H1 (cell line): ENCODE results near the gene GSKIP. TPM values are rescaled to one million over a fixed set of nuclear protein-coding genes. Genes with fewer than 3 reads are reported as not detected.

Source experiments
- CTCF ChIA-PET: fragments of 300-600 bp; sonication (Branson Sonifier 250); formaldehyde crosslinking; loops from one replicate; lab custom pipeline; 2021; ENCODE audit not compliant: partially characterized antibody; lab: Charles Lee
- POLR2A ChIA-PET: fragments of 300-600 bp; sonication (Branson Sonifier 250); formaldehyde crosslinking; loops from one replicate; lab custom pipeline; 2021; ENCODE audit warnings: inconsistent platforms; ENCODE audit not compliant: partially characterized antibody; lab: Charles Lee
- DNase-seq, 2 experiments: peaks; one replicate each; pipeline versions ENCODE4 v3.0.0 to v3.0.0-alpha.2; 2010 to 2022; ENCODE audit warnings: low spot score in 2 of 2, low read depth in 1 of 2, mixed read lengths in 1 of 2
- FAIRE-seq: peaks from 2 replicates; lab custom pipeline; 2011; peaks lifted over from hg19 to GRCh38; lab: Jason Lieb, UNC
- H2AFZ ChIP-seq: 2 replicates; pipeline ENCODE4 v1.8.1; 2012; ENCODE audit warnings: low read length, inconsistent platforms
- H2AK5ac ChIP-seq: 2 replicates; pipeline ENCODE4 v1.6.1; 2013; ENCODE audit warnings: low read depth, low read length
- H2BK120ac ChIP-seq: replicated peaks from 2 replicates; pipeline ENCODE3; 2013; ENCODE audit warnings: low read depth, low read length, inconsistent platforms
- H2BK12ac ChIP-seq: 2 replicates; pipeline ENCODE4 v1.6.1; 2013; ENCODE audit warnings: low read depth, low read length
- H2BK15ac ChIP-seq: 2 replicates; pipeline ENCODE4 v1.6.1; 2013; ENCODE audit warnings: low read length
- H2BK20ac ChIP-seq: 2 replicates; pipeline ENCODE4 v1.6.1; 2013; ENCODE audit warnings: low read length
- H2BK5ac ChIP-seq: 2 replicates; pipeline ENCODE4 v1.6.1; 2013; ENCODE audit warnings: low read depth, low read length
- H3K14ac ChIP-seq: 2 replicates; pipeline ENCODE4 v1.6.1; 2013; ENCODE audit warnings: inconsistent platforms; ENCODE audit not compliant: insufficient read length
- H3K18ac ChIP-seq: 2 replicates; pipeline ENCODE4 v1.6.1; 2013; ENCODE audit warnings: low read length; ENCODE audit errors: extremely low read depth
- H3K23ac ChIP-seq: 2 replicates; pipeline ENCODE4 v1.6.1; 2013; ENCODE audit warnings: inconsistent platforms; ENCODE audit not compliant: insufficient read length
- H3K23me2 ChIP-seq: 2 replicates; pipeline ENCODE4 v1.6.1; 2013; ENCODE audit warnings: low read depth, low read length
- H3K27ac ChIP-seq: 2 replicates; pipeline ENCODE4 v1.6.1; 2011; ENCODE audit warnings: low read depth, low read length, inconsistent platforms
- H3K27me3 ChIP-seq, 4 experiments: replicated peaks in 1 of 4; 1 replicate in 1 of 4; 2 replicates in 3 of 4; pipeline versions ENCODE4 v1.6.1 to v1.8.1; 2011 to 2013; ENCODE audit warnings: low read length in 3 of 4, mild to moderate bottlenecking in 3 of 4, inconsistent platforms in 2 of 4, mixed read lengths in 2 of 4, moderate library complexity in 1 of 4; ENCODE audit not compliant: control insufficient read depth in 3 of 4, insufficient read depth in 3 of 4; ENCODE audit errors: extremely low read depth in 1 of 4
- H3K36me3 ChIP-seq, 4 experiments: 2 replicates each; pipeline versions ENCODE4 v1.6.1 to v1.8.1; 2011 to 2013; ENCODE audit warnings: mild to moderate bottlenecking in 4 of 4, low read length in 3 of 4, moderate library complexity in 2 of 4, control low read depth in 1 of 4, inconsistent platforms in 1 of 4; ENCODE audit not compliant: insufficient read depth in 4 of 4, control insufficient read depth in 2 of 4
- H3K4ac ChIP-seq: replicated peaks from 2 replicates; pipeline ENCODE3; 2013; ENCODE audit warnings: low read length, low read depth, mixed read lengths, inconsistent platforms; ENCODE audit not compliant: insufficient read length
- H3K4me1 ChIP-seq, 4 experiments: replicated peaks in 1 of 4; 1 replicate in 1 of 4; 2 replicates in 3 of 4; pipeline versions ENCODE4 v1.6.1 to v1.8.1; 2011 to 2013; ENCODE audit warnings: low read length in 3 of 4, inconsistent platforms in 2 of 4, mixed read lengths in 1 of 4; ENCODE audit not compliant: insufficient read depth in 4 of 4, control insufficient read depth in 3 of 4
- H3K4me2 ChIP-seq, 2 experiments: 2 replicates each; pipeline versions ENCODE4 v1.6.1 to v1.8.1; 2011 to 2013; ENCODE audit warnings: low read depth in 2 of 2, low read length in 2 of 2, control low read depth in 1 of 2, inconsistent platforms in 1 of 2, mild to moderate bottlenecking in 1 of 2; ENCODE audit not compliant: insufficient read depth in 1 of 2
- H3K4me3 ChIP-seq, 4 experiments: fragments of 200-600, 300-600 bp in 1 of 4; sonication (generic), shearing (Covaris generic), sonication (Bioruptor Twin) in 1 of 4; 2 replicates each; pipeline versions ENCODE4 v1.5.1 to v1.8.1; 2011 to 2016; ENCODE audit warnings: low read length in 4 of 4, low read depth in 3 of 4, control low read depth in 2 of 4, inconsistent platforms in 2 of 4, mild to moderate bottlenecking in 2 of 4, mixed read lengths in 1 of 4, moderate library complexity in 1 of 4; ENCODE audit not compliant: insufficient read depth in 2 of 4; ENCODE audit errors: extremely low read depth in 1 of 4
- H3K56ac ChIP-seq: replicated peaks from 2 replicates; pipeline ENCODE3; 2013; ENCODE audit warnings: low read depth, mild to moderate bottlenecking, mixed read lengths, low read length, inconsistent platforms; ENCODE audit not compliant: insufficient read length
- H3K79me1 ChIP-seq: 2 replicates; pipeline ENCODE4 v1.6.1; 2013; ENCODE audit warnings: low read depth, low read length, control low read depth
- H3K79me2 ChIP-seq, 2 experiments: 2 replicates each; pipeline versions ENCODE4 v1.6.1 to v1.8.1; 2012 to 2013; ENCODE audit warnings: low read length in 2 of 2, mild to moderate bottlenecking in 2 of 2, inconsistent platforms in 1 of 2; ENCODE audit not compliant: insufficient read depth in 2 of 2, control insufficient read depth in 1 of 2
- H3K9ac ChIP-seq, 4 experiments: replicated peaks in 1 of 4; 1 replicate in 1 of 4; 2 replicates in 3 of 4; pipeline versions ENCODE4 v1.6.1 to v1.8.1; 2011 to 2013; ENCODE audit warnings: low read depth in 3 of 4, low read length in 3 of 4, control low read depth in 2 of 4, mild to moderate bottlenecking in 2 of 4, moderate library complexity in 2 of 4, inconsistent platforms in 1 of 4; ENCODE audit errors: extremely low read depth in 1 of 4
- H3K9me3 ChIP-seq, 2 experiments: 2 replicates each; pipeline versions ENCODE4 v1.6.1 to v1.8.1; 2012 to 2013; ENCODE audit warnings: mild to moderate bottlenecking in 2 of 2, moderate library complexity in 2 of 2, control low read depth in 1 of 2, inconsistent platforms in 1 of 2, low read depth in 1 of 2, low read length in 1 of 2, mixed read lengths in 1 of 2; ENCODE audit not compliant: insufficient read depth in 2 of 2
- H4K20me1 ChIP-seq, 2 experiments: replicated peaks in 1 of 2; 2 replicates each; pipeline versions ENCODE3 to v1.8.1; 2011 to 2013; ENCODE audit warnings: inconsistent platforms in 2 of 2, low read length in 2 of 2, mild to moderate bottlenecking in 1 of 2; ENCODE audit not compliant: insufficient read depth in 2 of 2, control insufficient read depth in 1 of 2
- H4K5ac ChIP-seq: 2 replicates; pipeline ENCODE4 v1.6.1; 2013; ENCODE audit warnings: low read length, low read depth, mixed read lengths, inconsistent platforms; ENCODE audit not compliant: insufficient read length
- H4K8ac ChIP-seq: 2 replicates; pipeline ENCODE4 v1.8.0; 2013; ENCODE audit warnings: mild to moderate bottlenecking, moderate library complexity, low read length, inconsistent platforms; ENCODE audit not compliant: insufficient read depth; ENCODE audit errors: extremely low read depth
- H4K91ac ChIP-seq: replicated peaks from 2 replicates; pipeline ENCODE3; 2013; ENCODE audit warnings: low read length, mixed read lengths, inconsistent platforms; ENCODE audit not compliant: insufficient read length
- ASH2L ChIP-seq: fragments of 200-600, 300-600 bp; sonication (generic); IDR thresholded peaks from one replicate; pipeline ENCODE4 v1.7.1; 2017; ENCODE audit warnings: low read length
- EP300 ChIP-seq, 2 experiments: IDR thresholded peaks; 1 replicate in 1 of 2; 2 replicates in 1 of 2; pipeline ENCODE4 v1.6.1; 2011 to 2012; ENCODE audit warnings: low read depth in 2 of 2, low read length in 2 of 2, mild to moderate bottlenecking in 2 of 2, borderline replicate concordance in 1 of 2, inconsistent platforms in 1 of 2, moderate library complexity in 1 of 2
- EZH2 ChIP-seq: fragments of 200-600 bp; sonication (generic); IDR thresholded peaks from 2 replicates; pipeline ENCODE4 v1.7.1; 2012; ENCODE audit warnings: low read depth, mild to moderate bottlenecking, moderate library complexity, low read length, inconsistent platforms; ENCODE audit not compliant: severe bottlenecking
- GABPA ChIP-seq: IDR thresholded peaks from 2 replicates; pipeline ENCODE4 v1.6.1; 2011; ENCODE audit warnings: mild to moderate bottlenecking, low read length, moderate library complexity, borderline replicate concordance; ENCODE audit not compliant: insufficient read depth
- HDAC2 ChIP-seq, 2 experiments: fragments of 300-600 bp in 1 of 2; sonication (generic) in 1 of 2; IDR thresholded peaks; 2 replicates each; pipeline ENCODE4 v1.6.1; 2011 to 2012; ENCODE audit warnings: low read depth in 2 of 2, low read length in 2 of 2, mild to moderate bottlenecking in 2 of 2, moderate library complexity in 2 of 2, borderline replicate concordance in 1 of 2, inconsistent platforms in 1 of 2
- JUN ChIP-seq: IDR thresholded peaks from 2 replicates; pipeline ENCODE4 v1.6.1; 2011; ENCODE audit warnings: low read depth, mild to moderate bottlenecking, improper control_type of control experiment, low read length
- POLR2A ChIP-seq, 2 experiments: IDR thresholded peaks; 1 replicate in 1 of 2; 2 replicates in 1 of 2; pipeline ENCODE4 v1.6.1; 2011; ENCODE audit warnings: low read depth in 2 of 2, low read length in 2 of 2, mild to moderate bottlenecking in 2 of 2; ENCODE audit errors: control extremely low read depth in 1 of 2
- RFX5 ChIP-seq: IDR thresholded peaks from 2 replicates; pipeline ENCODE4 v1.6.1; 2011; ENCODE audit warnings: low read depth, low read length, improper control_type of control experiment, borderline replicate concordance
- RXRA ChIP-seq: IDR thresholded peaks from 2 replicates; pipeline ENCODE4 v1.6.1; 2011; ENCODE audit warnings: low read depth, mild to moderate bottlenecking, low read length, moderate library complexity; ENCODE audit not compliant: insufficient read depth
- SIX5 ChIP-seq: IDR thresholded peaks from 2 replicates; pipeline ENCODE4 v1.6.1; 2011; ENCODE audit warnings: mild to moderate bottlenecking, low read depth, low read length
- TAF1 ChIP-seq: IDR thresholded peaks from 2 replicates; pipeline ENCODE4 v1.6.1; 2011; ENCODE audit warnings: mild to moderate bottlenecking, low read depth, low read length
- ZNF274 ChIP-seq: IDR thresholded peaks from 2 replicates; pipeline ENCODE4 v1.7.0; 2012; ENCODE audit warnings: low read length, borderline replicate concordance; ENCODE audit errors: extremely low read depth
- WGBS, 2 experiments: shearing (Covaris generic) in 1 of 2; methylation state at CpG; one replicate each; pipeline versions ENCODE4 v1.1.6 to v1.1.7; 2013 to 2015; ENCODE audit warnings: low lambda C conversion rate in 2 of 2, mixed read lengths in 2 of 2, inconsistent platforms in 1 of 2, low coverage in 1 of 2, missing lambda C conversion rate in 1 of 2; ENCODE audit not compliant: insufficient replicate concordance in 2 of 2, insufficient coverage in 1 of 2, insufficient read length in 1 of 2; ENCODE audit errors: extremely low coverage in 1 of 2, missing lambda C conversion rate in 1 of 2; 5-methylcytosine and 5-hydroxymethylcytosine counted together
- polyA plus RNA-seq, 7 experiments: library from polyadenylated mRNA; depleted of rRNA in 3 of 7; stranded (reverse) in 5 of 7; unstranded in 2 of 7; fragments of >200 nt in 5 of 7; fragments of 200-250 nt in 2 of 7; gene quantifications; 1 replicate in 5 of 7; 2 replicates in 1 of 7; 4 replicates in 1 of 7; pipeline versions ENCODE4 v1.2.1 to v1.2.3, GENCODE V29; 2011 to 2013; ENCODE audit warnings: missing spikeins in 2 of 7, mixed read lengths in 2 of 7
- total RNA-seq: library from RNA; stranded (reverse); fragmentation: NEBNext Ultra II Directional; extraction: Animal tissue kit (Norgen Biotek cat#: 25700); gene quantifications from 2 replicates; pipeline ENCODE4 v1.2.1, GENCODE V29; 2021
- TF ChIP-seq, protein P1 (sequence below): IDR thresholded peaks from 2 replicates; pipeline ENCODE4 v1.6.1; 2012; ENCODE audit warnings: inconsistent platforms

The GSKIP gene
- total and polyA plus RNA-seq, 2 of the 8 experiments (the other 6 are each of a cell fraction or from before 2014, with no cell fraction given): 20.3 to 37.1 TPM

DNA sequence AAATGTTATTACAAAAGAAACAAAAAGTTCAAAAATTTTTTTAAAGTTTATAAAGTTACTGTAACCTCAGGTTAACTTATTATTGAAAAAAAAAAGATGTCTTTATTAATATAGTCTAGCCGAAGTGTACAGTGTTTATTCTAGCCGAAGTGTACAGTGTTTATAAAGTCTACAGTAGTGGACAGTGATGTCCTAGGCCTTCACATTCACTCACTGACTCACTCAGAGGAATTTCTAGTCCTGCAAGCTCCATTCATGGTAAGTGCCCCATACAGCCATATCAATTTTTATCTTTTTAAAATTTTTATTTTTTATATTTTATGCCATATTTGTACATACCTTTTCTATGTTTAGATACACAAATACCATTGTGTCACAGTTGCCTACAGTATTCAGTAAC lies 10.6 kb upstream of the GSKIP start:
- DNase-seq (no peak), FAIRE-seq (no peak)
- Histone ChIP-seq H3K4me1 (peaks cover 0 to 9% (median 2%) of the 10 kb centered on the region in 4 experiments; a peak in 1 of 7 replicates), H3K56ac (no peak overlapping the region), H2BK20ac (no peak overlapping the region), H2BK12ac (no peak overlapping the region), H2AK5ac (no peak overlapping the region), H4K5ac (no peak overlapping the region), H3K4ac (no peak overlapping the region), H2AFZ (no peak overlapping the region), H3K9me3 (no peaks in the 10 kb centered on the region), H3K36me3 (no peaks in the 10 kb centered on the region; a peak in 1 of 8 replicates), H4K8ac (no peak overlapping the region), H3K27ac (no peak overlapping the region), H3K4me3 (no peak overlapping the region), H3K9ac (no peak overlapping the region), H4K20me1 (no peaks in the 10 kb centered on the region), H2BK120ac (no peak overlapping the region), H2BK5ac (no peak overlapping the region), H3K23me2 (no peaks in the 10 kb centered on the region), H3K27me3 (no peaks in the 10 kb centered on the region), H3K14ac (no peak overlapping the region), H3K23ac (no peak overlapping the region), H3K18ac (no peak overlapping the region), H3K79me2 (peaks cover 0 to 53% of the 10 kb centered on the region in 2 experiments; a peak in 2 of 4 replicates), H2BK15ac (no peak overlapping the region), H3K79me1 (peaks cover 2% of the 10 kb centered on the region; the same call in 1 of the 2 replicates), H4K91ac (no peak overlapping the region), H3K4me2 (no peak overlapping the region)
- ChIA-PET CTCF (interaction anchor here (0.6 to 1.4 kb wide), 6 partner anchors 8 to 160 kb away, joined by 3 to 5 read pairs (median 3); no protein-coding TSS in a partner anchor), POLR2A (interaction anchor here (1.1 kb wide), 1 partner anchor 149 kb away, joined by 4 read pairs; no protein-coding TSS in a partner anchor)
- 95% methylated on average over 2 of the region's 2 CpGs; no CpG with 5 or more reads in 1 of the 2 experiments for WGBS, 2 experiments
- TF ChIP-seq POLR2A (IDR thresholded peaks at IDR 0.05; ENCODE audit: control extremely low read depth in 1 of 2, low read depth in 2 of 2, low read length in 2 of 2) (no peak), ZNF274 (no peak), EZH2 (no peak), SIX5 (no peak), GABPA (no peak), ASH2L (no peak), JUN (no peak), RFX5 (no peak), HDAC2 (IDR thresholded peaks at IDR 0.05; ENCODE audit: borderline replicate concordance in 1 of 2, low read depth in 2 of 2, low read length in 2 of 2) (no peak), RXRA (no peak), EP300 (IDR thresholded peaks at IDR 0.05; ENCODE audit: borderline replicate concordance in 1 of 2, low read depth in 2 of 2, low read length in 2 of 2) (no peak), TAF1 (no peak)
- TF ChIP-seq, protein P1, sequence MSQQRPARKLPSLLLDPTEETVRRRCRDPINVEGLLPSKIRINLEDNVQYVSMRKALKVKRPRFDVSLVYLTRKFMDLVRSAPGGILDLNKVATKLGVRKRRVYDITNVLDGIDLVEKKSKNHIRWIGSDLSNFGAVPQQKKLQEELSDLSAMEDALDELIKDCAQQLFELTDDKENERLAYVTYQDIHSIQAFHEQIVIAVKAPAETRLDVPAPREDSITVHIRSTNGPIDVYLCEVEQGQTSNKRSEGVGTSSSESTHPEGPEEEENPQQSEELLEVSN: no peak
